CMK (cell line): ENCODE data around the gene ST7.
"Not testable (repeated sequence)": the region's sequence is repeated elsewhere in the genome, so short reads cannot be mapped to it uniquely, and the experiment has no call there.

Experiments used
- DNase-seq: peaks from one replicate; pipeline ENCODE4 v3.0.0-alpha.2; 2010; ENCODE audit warnings: low read depth

ST7 gene

DNA sequence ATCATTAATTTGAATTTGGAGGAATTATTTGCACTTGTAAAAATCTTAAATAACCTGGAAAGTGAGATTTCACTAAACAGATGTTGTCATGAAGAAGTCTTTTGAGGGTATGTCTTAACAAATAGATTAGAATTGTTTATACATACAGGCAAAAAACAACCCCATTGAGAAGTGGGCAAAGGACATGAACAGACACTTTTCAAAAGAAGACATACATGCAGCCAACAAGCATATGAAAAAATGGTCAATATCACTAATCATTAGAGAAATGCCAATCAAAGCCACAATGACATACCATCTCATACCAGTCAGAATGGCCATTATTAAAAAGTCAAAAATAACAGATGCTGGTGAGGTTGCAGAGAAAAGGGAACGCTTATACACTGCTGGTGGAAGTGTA, 77.0 kb downstream of the ST7 start:
- DNase-seq, result not testable (repeated sequence)

DNA sequence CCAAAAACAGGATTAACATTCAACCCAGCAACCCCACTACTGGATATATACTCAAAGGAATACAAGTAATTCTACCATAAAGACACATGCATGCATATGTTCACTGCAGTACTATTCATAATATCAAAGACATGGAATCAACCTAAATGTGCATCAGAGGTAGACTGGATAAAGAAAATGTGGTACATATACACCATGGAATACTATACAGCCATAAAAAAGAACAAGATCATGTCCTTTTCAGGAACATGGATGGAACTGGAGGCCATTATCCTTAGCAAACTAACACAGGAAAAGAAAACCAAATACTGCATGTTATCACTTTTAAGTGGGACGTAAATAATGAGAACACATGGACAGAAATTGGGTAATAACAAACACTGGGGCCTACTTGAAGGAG, 77.5 kb downstream of the ST7 start:
- DNase-seq, result not testable (repeated sequence)

DNA sequence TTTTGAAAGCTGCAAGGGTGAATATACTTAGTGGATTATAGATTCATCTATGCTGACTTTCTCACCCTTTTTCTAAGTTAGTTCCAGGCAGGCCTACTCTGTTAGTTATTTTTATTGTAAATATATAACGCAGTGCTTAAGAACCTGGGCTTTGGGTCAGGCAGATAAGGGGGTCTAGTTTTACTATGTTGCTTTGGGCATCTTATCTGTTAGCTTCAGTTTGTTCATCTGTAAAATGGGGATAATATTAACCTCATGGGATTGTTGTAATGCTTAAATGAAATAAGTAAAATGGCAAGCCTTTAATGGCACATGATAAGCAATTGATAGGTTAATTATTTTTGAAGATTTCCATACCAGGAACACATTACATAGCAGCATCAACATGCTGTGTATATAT, 79.5 kb downstream of the ST7 start:
- no peak for DNase-seq

DNA sequence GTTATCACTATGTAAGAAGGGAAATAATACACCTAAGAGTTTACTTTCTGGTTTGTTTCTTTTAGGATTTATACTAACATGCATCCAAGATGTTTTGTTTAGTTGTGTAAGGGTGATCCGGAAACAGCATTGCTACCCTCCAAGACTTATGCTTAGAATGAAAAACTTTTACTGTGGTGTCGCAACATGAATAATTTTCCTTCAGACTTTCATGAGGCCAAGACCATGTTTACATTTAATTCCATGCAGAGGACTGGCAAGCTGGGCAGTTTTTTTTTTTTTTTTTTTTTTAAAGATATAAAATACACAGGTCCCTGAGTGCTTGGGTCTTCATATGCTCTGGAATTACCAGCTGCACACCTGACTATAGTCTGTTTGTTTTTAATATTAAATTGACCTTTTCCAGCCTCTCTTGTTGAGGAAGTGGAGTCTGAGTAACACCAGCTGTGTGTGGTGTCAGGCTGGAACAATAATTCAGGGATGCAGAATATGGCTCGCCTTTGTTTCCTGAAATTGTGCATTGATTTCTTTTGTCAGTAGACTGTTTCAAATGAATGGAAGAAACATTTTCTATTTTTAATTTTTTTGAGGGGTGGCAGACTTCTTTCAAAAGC, 81.7 kb downstream of the ST7 start:
- DNase-seq, result no peak

DNA sequence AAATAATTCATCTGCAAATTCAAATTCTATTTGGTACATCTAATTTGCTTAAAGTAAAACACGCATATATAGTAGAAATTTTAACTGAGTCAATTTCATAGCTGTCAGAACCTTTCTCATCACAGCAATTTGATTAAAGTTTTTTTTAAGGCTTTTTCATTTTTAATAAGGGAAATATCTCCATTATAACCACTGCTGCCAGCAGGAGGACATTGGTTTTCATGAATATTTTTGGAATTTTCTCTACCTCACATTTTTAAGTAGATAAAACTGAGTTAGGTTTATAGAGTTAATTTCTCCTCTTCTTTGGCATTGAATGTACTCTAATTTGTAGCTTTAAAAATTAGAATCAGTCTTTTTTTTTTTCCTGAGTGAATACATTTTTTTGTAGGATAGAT, 82.2 kb downstream of the ST7 start:
- DNase-seq, result no peak

DNA sequence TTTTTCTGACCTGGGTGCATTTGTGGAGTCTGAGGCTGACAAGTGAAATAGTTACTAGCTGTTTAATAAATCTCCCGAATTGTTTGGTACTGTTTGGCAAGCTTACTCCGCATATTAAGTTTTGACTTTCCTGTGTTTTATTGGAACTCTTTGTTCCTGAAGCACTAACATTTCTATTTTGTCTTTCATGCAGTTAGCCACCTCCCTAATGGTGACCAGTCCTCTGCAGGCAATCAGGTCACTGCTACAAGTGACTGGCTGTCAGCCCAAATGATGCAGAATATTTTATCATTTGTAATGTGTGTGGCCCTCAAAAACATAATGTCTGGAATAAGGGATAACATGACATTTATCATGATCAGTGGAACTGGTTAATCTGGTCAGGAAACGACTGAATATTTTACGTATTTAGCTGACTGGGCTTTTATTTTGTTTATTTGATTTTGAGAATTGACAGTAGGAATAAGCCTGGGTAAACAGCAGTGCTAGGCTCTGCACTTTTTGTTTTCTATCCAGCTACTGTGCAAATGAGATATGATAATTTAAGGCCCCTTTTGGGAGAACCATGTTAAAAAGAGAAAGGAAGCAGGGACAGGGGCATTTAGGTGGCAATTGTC, 82.9 kb downstream of the ST7 start:
- no peak for DNase-seq

DNA sequence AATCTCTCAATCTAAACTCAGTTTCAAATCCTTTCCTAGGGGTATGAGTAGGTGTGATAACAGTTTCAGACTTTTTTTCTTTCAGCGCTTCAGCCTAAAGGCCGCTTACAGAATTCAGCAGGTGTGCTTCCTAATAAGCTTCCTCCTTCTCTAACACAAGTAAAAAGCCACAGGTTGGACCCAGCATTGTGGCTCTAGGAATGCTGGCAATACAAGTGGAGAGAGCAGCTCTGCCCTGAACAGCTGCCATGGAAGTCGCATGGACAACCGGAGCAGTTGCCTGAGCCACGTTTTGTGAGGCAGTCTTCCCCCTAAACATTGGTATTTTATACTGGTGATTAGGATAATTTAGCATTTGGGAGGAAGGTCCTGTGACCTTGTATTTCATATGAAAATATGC, 83.5 kb downstream of the ST7 start:
- no peak for DNase-seq

DNA sequence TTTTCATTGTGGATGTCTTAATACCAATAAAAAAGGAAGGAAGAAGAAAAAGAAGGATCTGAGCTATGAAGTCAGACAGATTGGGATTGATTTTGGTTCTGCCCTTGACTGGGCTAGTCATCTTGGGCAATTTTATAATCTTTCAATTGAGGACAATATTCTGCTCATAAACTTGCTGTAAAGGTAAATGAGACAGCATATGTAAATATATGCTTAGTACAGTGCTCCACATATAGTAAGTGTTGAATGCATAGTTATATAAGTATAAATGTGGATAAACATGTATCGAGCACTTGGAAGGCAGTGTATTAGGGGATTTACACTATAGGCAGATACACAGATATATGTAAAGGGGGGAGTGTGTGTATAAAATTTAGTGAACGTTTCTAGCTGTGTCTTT, 85.1 kb downstream of the ST7 start:
- DNase-seq, result no peak

DNA sequence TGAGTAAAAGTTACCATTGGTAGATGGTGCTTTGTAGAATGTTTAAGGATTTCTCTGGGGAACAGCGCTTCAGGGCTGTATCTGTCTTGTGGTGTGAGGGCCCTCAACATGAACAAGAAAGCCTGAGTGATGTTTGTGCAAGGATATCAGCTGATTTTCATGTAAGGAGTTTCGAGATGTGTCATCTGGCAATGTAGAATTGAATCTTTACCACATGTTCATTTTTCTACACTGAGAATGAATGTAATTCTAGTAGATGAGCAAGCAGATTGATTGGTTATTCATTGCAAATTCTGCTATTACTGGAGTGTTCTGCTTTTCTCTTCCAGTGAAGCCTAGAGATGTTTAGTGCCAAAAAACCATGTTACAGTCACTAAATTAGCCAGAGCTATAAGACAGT, 87.7 kb downstream of the ST7 start:
- DNase-seq, result no peak

DNA sequence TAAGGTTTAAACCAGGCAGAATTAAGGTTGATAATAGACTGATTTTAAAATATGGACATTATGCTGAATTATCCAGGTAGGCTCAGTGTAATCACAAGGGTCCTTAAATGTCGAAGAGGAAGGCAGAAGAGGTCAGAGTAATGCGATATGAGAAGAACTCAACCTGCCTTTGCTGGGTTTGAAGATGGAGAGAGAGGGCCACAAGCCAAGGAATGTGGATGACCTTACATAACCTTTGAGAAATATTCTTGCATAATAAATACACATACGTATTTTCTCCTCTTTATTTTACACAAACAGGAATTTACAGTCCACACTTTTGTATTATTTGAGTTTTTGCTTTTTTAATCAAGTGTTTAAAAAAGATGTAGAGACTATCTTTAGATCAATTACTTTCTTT, 88.5 kb downstream of the ST7 start:
- no peak for DNase-seq

DNA sequence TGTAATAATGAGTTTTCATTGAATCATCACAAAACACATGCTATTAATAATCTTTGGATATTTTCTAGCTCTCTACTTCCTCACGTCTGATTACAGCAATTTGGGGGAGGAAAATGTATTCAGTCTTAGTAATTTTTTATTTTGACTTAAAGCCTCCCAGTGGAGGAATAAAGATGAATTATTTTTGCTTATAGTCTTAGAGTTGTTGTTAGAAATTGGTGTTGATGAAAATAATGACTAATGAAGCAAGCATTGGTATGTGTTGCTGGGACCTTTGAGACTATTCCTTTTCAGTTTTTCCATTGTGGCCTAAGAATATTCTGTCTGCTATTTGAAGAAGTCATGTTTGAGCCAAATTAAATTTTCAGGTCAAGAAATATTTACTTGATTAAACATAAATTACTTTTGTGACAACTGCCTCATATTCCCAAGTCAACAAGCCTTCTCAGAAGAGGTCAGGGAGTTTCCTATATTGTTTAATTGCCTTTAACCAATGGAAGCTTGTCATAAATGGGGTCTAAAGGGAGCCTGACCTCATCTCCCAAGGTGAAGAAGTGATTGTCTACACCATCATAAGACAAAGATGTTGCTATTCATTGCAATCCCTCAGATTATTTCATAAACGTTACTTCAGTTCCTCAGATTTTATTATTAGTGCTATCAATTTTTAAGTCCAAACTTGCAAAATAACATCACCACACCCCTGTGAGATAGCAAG, 90.0 kb downstream of the ST7 start:
- DNase-seq, result no peak

DNA sequence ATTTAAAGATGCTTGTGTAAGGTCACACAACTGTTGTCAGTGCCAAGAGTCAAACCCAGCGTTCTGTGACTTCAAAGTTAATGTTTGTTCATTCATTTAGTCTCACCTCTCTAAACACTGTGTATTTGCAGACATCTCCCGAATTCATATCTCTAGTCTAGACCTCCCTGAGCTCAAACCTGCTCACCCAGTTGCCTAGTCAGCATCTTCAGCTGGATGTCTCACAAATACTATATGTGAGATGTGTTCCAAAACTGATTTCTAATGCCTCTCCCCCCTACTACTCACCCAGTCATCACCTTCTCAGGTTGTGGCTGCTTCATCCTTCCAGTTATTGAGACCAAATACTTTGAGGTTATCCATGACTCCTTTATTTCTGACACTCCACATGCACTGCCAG, 91.4 kb downstream of the ST7 start:
- DNase-seq, result no peak

DNA sequence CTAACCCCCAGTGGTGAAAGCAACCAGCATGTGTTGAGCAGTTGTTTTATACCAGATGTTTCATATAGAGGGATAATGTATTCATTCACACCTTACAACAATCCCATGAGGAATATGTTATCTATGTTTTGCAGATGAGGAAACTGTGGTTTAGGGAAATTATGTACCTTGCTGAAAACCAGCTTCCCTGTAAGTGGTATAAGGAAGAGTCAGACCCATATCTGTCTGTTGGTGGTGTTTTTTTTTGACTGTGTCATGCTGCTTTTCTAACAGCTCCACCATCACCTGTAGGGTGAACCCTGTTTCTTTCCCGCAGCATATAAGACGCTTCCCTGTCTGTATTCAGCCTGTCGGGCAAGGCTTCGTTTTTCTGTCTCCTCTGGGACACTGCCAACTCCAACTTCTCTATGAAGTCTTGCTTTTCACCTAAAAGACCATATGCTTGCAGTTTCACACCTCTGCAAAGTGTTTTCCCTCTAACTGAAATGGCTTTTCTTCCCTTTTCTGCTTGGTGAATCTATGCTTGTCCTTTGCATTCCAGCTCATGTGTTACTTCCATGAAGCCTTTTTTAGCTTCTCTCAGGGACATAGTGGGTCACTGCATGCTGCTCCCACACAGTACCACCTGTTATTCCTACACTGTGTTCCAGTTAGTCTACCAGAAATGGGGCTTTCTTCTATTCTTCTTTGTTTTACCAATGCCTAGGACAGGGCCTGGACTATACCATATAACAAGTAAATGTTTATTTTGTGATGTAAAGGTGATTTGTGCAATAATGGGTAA, 92.8 kb downstream of the ST7 start:
- no peak for DNase-seq

DNA sequence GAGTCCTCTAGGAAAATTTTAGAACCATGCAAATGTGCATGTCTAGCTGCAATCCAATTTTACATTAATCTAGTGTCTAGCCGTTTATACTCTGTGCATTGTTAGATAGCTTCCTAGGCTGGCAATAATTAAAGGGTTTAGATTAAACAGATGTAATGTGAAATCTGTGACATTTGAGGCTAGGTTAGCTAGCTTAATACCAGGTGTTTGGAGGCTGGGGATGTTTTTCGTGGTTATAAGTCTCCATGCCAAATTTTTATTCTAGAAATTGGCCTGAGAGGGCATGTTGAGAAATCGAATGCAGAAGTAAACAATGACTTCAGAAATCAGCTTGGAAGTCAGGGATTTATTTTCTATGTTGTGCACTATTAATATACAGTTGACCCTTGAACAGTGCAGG, 94.2 kb downstream of the ST7 start:
- no peak for DNase-seq

DNA sequence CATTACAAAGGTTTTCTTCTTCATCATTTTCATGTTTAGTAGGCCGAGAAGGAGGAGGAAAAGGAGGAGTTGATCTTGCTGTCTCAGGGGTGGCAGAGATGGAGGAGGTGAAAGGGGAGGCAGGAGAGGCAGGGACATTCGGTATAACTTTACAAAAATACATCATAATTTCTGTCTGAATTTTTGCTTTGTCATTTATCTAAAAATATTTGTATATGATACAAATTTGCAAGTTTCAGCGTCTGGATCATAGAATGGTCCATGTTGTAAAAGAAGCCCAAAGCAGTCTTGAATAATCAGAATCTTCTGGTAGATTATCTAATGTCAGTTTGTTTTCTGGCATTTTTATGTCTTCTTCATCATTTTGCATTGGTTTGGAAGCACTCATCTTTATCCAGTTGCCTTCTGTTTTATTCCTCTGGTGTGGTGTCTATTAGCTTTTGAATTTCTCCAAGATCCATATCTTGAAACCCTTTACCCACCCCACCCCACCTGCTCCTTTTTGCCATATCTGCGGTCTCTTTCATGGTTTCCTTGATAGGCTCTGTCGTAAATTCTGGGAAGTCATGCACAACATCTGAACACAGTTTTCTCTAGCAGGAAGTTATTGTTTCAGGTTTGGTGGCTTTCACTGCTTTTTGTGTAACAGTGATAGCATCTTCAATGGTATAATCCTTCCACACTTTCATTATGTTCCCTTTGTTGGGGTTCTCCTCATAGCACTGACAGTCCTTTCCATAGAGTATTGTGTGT, 95.0 kb downstream of the ST7 start:
- no peak for DNase-seq

DNA sequence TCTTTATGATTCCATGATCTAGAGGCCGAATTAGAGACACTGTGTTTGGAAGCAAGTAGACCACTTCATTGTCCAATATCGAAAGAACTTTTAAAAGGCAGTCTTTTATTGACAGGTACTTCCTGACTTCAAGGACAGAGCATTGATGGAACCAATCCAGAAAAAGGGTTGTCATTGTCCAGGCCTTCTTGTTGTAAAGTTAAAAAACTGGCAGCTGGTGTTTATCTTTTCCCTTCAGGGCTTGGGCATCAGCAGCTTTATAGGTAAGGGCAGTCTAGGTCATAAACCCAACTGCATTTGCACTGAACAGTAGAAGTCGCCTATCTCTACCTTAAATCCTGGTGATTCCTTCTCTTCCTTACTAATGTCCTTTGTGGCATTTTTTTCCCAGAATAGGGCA, 95.6 kb downstream of the ST7 start:
- no peak for DNase-seq

DNA sequence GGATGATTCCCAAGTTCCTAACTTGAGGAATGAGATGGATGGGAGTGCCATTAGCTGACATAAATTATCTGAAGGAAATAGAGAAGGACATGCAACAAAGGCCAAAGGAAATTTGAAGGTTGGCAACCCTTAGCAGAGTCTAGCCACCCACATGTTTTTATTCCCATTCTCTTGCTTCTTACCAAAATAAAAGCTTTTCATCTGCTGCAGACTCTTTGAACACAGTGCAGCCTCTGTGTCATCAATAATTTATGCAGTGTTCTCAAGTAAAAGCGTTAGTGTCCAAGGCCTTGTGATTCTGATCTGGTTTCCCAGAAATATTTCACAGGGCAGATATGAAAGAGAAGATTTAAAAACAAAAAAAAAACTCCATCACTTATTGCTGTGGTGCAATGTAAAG, 98.5 kb downstream of the ST7 start:
- DNase-seq, result no peak

DNA sequence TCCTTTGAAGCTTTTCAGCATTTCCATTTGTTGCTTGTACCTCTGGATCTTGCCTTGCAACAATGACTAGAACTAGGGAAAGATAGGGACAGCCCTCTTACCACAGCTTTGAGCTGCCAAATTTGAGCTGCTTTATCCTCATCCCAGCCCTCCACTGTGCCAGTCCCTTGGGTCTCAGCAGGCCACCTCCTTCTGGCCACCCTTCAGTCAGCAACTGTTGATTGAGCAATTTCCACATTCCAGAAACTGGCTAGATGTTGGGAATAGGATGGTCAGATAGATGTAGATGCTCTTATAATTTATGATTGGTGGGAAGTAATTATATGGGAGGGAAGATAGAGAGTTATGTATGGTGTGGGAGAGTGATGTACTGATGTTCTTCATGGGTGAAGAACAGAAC, 100.1 kb downstream of the ST7 start:
- no peak for DNase-seq

DNA sequence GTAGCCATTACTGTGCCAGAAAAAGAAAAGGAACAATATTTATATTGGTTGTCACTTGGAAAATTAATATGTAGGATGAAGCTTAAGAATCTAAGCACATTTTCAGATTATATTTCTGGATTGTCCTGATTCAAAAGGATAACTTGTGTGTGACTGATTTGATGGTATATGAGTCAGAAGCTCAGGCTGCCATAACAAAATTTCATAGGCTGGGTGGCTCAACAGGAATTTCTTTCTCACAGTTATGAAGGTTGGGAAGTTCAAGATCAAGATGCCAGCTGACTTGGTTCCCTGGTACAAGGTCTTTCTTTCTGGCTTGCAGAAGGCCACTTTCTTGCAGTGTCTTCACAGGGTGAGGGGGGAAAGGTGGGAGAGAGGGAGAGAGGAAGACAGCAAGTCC, 108.5 kb downstream of the ST7 start:
- DNase-seq, result no peak

DNA sequence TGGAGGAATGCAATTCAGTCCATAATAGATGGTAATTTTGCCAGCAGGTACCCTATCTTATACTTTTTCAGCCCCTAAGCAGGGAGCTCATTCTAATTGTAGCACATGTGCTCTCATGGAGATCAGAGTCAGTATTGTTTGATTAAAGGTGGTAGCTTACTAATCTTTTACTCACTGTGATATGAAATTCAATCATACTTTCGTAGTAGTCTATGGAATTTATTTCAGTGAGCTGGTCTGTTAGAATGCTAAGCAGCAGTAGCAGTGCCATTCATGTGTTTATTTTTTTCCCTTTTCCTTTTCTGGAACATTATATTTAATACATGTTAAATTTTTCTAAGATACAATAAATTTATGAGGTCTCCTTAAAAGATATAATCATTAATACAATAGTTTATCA, 109.0 kb downstream of the ST7 start:
- DNase-seq, result no peak

DNA sequence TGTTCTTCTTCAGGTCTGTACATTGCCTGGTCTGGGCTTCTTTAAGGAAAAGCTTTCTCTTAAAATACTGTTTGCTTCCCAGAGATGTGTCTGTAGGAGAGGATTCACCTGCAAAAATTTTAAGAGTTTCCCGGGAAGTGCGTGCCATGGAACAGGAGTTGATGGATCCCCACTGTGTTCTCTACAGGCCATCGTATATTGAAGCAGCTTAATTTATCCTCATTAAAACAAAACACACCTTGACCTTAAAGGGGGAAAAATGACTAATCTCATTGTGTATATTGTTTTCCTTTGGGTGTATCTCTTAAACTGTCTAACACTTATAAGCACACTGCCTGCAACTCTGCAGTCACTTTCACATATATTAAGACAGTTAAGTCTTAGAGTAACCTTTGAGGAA, 111.4 kb downstream of the ST7 start:
- no peak for DNase-seq

DNA sequence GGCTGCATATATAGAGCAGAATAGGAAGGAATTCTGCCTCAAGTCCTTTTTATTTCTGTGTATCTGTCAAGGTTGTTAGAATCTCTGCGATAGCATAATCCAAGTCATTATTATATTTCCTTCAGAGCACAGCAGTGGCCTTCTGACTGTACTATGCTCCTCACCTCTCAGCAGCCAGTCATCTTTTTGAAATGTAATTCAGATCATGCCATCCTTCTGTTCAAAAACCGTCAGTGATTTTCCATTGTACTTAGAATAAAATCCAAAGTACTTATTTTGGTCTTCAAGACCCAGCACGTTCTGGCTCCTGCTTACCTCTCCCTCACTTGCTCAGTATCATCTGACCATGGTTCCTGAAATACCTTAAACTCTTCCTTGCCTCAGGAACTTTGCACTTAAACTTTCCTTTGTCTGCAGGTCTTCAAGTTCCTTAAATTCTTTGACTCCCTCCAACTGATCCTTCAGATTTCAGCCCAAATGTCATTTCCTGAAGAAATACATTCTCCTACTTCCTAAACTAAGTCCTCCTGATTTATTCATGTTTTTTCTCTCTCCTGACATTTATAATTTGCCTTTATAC, 112.4 kb downstream of the ST7 start:
- DNase-seq, result no peak
